ENCODE data around the gene DLG2.
"Not testable (repeated sequence)": the region's sequence is repeated elsewhere in the genome, so short reads cannot be mapped to it uniquely, and the experiment has no call there.

DLG2 gene

GRCh38 chr11:84788220-84788619 is 838.9 kb downstream of the DLG2 start:
- no peak for DNase-seq (ENCODE audit: low read depth in 3 of 3)

GRCh38 chr11:84784158-84784557 is 843.0 kb downstream of the DLG2 start:
- DNase-seq (ENCODE audit: low read depth in 3 of 3): not testable (repeated sequence)

- DNase-seq (ENCODE audit: low read depth in 3 of 3): no peak
Measured at GRCh38 chr11:84780689-84781293, 846.4 kb downstream of the DLG2 start.

- DNase-seq (ENCODE audit: low read depth in 3 of 3): no peak
Measured at GRCh38 chr11:84775503-84775902, 851.6 kb downstream of the DLG2 start.

- DNase-seq (ENCODE audit: low read depth in 3 of 3): no peak
Measured at GRCh38 chr11:84763931-84764330, 863.2 kb downstream of the DLG2 start.

GRCh38 chr11:84757711-84758110 is 869.4 kb downstream of the DLG2 start:
- no peak for DNase-seq (ENCODE audit: low read depth in 3 of 3)

- DNase-seq (ENCODE audit: low read depth in 3 of 3): no peak
Measured at GRCh38 chr11:84751371-84751770, 875.8 kb downstream of the DLG2 start.

- no peak for DNase-seq (ENCODE audit: low read depth in 3 of 3)
Measured at GRCh38 chr11:84747871-84748270, 879.3 kb downstream of the DLG2 start.

- no peak for DNase-seq (ENCODE audit: low read depth in 3 of 3)
Measured at GRCh38 chr11:84740050-84740449, 887.1 kb downstream of the DLG2 start.

GRCh38 chr11:84724256-84724655 is 902.9 kb downstream of the DLG2 start:
- no peak for DNase-seq (ENCODE audit: low read depth in 3 of 3)

- no peak for DNase-seq (ENCODE audit: low read depth in 3 of 3)
Measured at GRCh38 chr11:84722583-84723108, 904.5 kb downstream of the DLG2 start.

GRCh38 chr11:84721561-84721961 is 905.6 kb downstream of the DLG2 start:
- no peak for DNase-seq (ENCODE audit: low read depth in 3 of 3)

GRCh38 chr11:84720706-84721402 is 906.3 kb downstream of the DLG2 start:
- DNase-seq (ENCODE audit: low read depth in 3 of 3): no peak

GRCh38 chr11:84719935-84720577 is 907.1 kb downstream of the DLG2 start:
- DNase-seq (ENCODE audit: low read depth in 3 of 3): no peak

- DNase-seq (ENCODE audit: low read depth in 3 of 3): no peak
Measured at GRCh38 chr11:84714316-84714780, 912.8 kb downstream of the DLG2 start.

GRCh38 chr11:84691830-84692229 is 935.3 kb downstream of the DLG2 start:
- DNase-seq (ENCODE audit: low read depth in 3 of 3): no peak

- no peak for DNase-seq (ENCODE audit: low read depth in 3 of 3)
Measured at GRCh38 chr11:84687433-84687832, 939.7 kb downstream of the DLG2 start.

GRCh38 chr11:84686716-84687115 is 940.4 kb downstream of the DLG2 start:
- DNase-seq (ENCODE audit: low read depth in 3 of 3): no peak

- no peak for DNase-seq (ENCODE audit: low read depth in 3 of 3)
Measured at GRCh38 chr11:84685976-84686375, 941.2 kb downstream of the DLG2 start.

- no peak for DNase-seq (ENCODE audit: low read depth in 3 of 3)
Measured at GRCh38 chr11:84685149-84685548, 942.0 kb downstream of the DLG2 start.

GRCh38 chr11:84681456-84681855 is 945.7 kb downstream of the DLG2 start:
- DNase-seq (ENCODE audit: low read depth in 3 of 3): no peak

- DNase-seq (ENCODE audit: low read depth in 3 of 3): no peak
Measured at GRCh38 chr11:84675396-84676025, 951.6 kb downstream of the DLG2 start.
